Ovary (tissue), 3 donors: ENCODE measurements around the gene STAT4.

Source experiments
- CTCF ChIP-seq, 3 donors: fragments of 450-650 bp in 2 of 3; fragments of 200-600 bp in 1 of 3; IDR thresholded peaks; one replicate each; pipeline versions ENCODE4 v1.5.1 to v1.8.0; 2016 to 2022; ENCODE audit warnings: antibody characterized with exemption in 3 of 3, mild to moderate bottlenecking in 1 of 3
- EP300 ChIP-seq: sonication (generic); formaldehyde crosslinking; IDR thresholded peaks from one replicate; pipeline ENCODE4 v1.6.1; 2017; ENCODE audit warnings: antibody characterized with exemption
- POLR2A ChIP-seq: fragments of 450-650 bp; IDR thresholded peaks from one replicate; pipeline ENCODE4 v1.6.1; 2017; ENCODE audit warnings: antibody characterized with exemption, mild to moderate bottlenecking, moderate library complexity
- donor health status: DM: no; HTN: no; CAD: no.

DNA sequence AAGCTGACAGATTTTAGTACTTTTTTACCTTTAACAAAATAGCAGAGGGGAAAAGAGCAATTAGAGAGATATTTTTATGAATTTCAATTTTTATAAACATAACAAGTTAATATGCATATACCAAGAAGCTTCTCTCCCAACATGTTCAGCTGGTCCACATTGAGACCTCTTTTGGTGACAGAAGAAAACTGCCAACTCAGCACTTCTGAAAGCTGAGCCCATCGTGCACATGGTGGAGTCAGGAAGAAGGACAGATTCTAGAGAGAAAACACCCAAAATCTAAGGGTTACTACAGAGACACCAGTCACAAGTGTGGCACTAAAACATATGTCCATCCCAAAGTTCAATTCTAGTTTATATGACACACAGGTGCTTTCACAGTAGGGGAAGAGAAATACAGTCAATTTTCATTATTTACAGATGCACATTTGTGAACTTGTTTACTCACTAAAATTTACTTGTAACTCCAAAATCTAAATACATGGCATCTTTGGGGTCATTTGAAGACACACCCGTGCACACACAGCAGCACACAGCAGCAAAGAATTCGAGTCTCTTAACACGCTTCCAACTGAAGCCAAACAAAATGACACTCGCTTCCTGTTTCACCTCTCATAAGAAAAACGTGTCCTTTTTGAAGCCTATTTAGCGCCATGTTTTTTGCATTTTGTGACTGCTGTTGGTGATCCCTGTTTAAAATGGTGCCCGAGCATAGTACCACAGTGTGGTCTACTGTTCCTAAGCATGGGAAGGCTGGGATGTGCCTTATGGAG, 168.3 kb downstream of the STAT4 start:
- TF ChIP-seq CTCF (IDR thresholded peaks at IDR 0.05) (no peak), POLR2A (no peak), EP300 (no peak)
